DMS153 treated with DMSO at 0.1 percent for 48 hours (cell line): ENCODE data around the gene PACS2.
"Not testable (repeated sequence)": the region's sequence is repeated elsewhere in the genome, so short reads cannot be mapped to it uniquely, and the experiment has no call there.

Experiments used
- DNase-seq: peaks from one replicate; lab custom pipeline; 2025; ENCODE audit not compliant: unreplicated experiment; lab: John Stamatoyannopoulos, UW

PACS2 gene

GRCh38 chr14:105348169-105348944 is 33.8 kb downstream of the PACS2 start:
- no peak for DNase-seq

- DNase-seq: no peak
Measured at GRCh38 chr14:105348945-105349699, 34.6 kb downstream of the PACS2 start.

GRCh38 chr14:105349992-105350391 is 35.4 kb downstream of the PACS2 start:
- DNase-seq: no peak

GRCh38 chr14:105350450-105351244 is 36.1 kb downstream of the PACS2 start:
- no peak for DNase-seq

GRCh38 chr14:105351410-105351809 is 36.9 kb downstream of the PACS2 start:
- DNase-seq: no peak

- peak; percentile 25 for DNase-seq
Measured at GRCh38 chr14:105351920-105352851, 37.6 kb downstream of the PACS2 start.

- no peak for DNase-seq
Measured at GRCh38 chr14:105353136-105353535, 38.6 kb downstream of the PACS2 start.

- no peak for DNase-seq
Measured at GRCh38 chr14:105354541-105354940, 40.0 kb downstream of the PACS2 start.

- no peak for DNase-seq
Measured at GRCh38 chr14:105355049-105355575, 40.6 kb downstream of the PACS2 start.

GRCh38 chr14:105355850-105356604 is 41.5 kb downstream of the PACS2 start:
- DNase-seq: no peak

GRCh38 chr14:105356927-105357326 is 42.4 kb downstream of the PACS2 start:
- no peak for DNase-seq

GRCh38 chr14:105357626-105358025 is 43.1 kb downstream of the PACS2 start:
- no peak for DNase-seq

- DNase-seq: no peak
Measured at GRCh38 chr14:105358140-105358846, 43.7 kb downstream of the PACS2 start.

GRCh38 chr14:105358943-105359342 is 44.4 kb downstream of the PACS2 start:
- DNase-seq: no peak

- not testable (repeated sequence) for DNase-seq
Measured at GRCh38 chr14:105361412-105361811, 46.9 kb downstream of the PACS2 start.

GRCh38 chr14:105363847-105364708 is 49.5 kb downstream of the PACS2 start:
- no peak for DNase-seq

GRCh38 chr14:105365101-105365500 is 50.6 kb downstream of the PACS2 start:
- DNase-seq: no peak

GRCh38 chr14:105365681-105366080 is 51.1 kb downstream of the PACS2 start:
- no peak for DNase-seq
